Mesothelial cell of epicardium (in vitro differentiated cells): Measurements from ENCODE around the gene SCAF11. TPM values are rescaled to one million over a fixed set of nuclear protein-coding genes. Genes with fewer than 3 reads are reported as not detected.
A peak's percentile ranks its signal among the peaks of the same experiment; 100 is the strongest.

Source experiments
- DNase-seq, 2 experiments: peaks; one replicate each; pipeline ENCODE4 v3.0.0; 2021; ENCODE audit warnings: low spot score in 2 of 2; ENCODE audit not compliant: unreplicated experiment in 2 of 2
- H3K27ac Mint-ChIP-seq: 2 replicates; pipeline ENCODE4 v1.8.0; 2021; ENCODE audit warnings: mixed read lengths
- H3K27me3 Mint-ChIP-seq: 2 replicates; pipeline ENCODE4 v1.8.0; 2021; ENCODE audit warnings: low read depth, mixed read lengths
- H3K36me3 Mint-ChIP-seq: 2 replicates; pipeline ENCODE4 v1.8.0; 2021; ENCODE audit warnings: mixed read lengths
- H3K4me1 Mint-ChIP-seq: 2 replicates; pipeline ENCODE4 v1.8.0; 2021; ENCODE audit warnings: mixed read lengths
- H3K4me3 Mint-ChIP-seq: 2 replicates; pipeline ENCODE4 v1.8.0; 2021; ENCODE audit warnings: mild to moderate bottlenecking, moderate library complexity, mixed read lengths
- H3K9me3 Mint-ChIP-seq: 2 replicates; pipeline ENCODE4 v1.8.0; 2021; ENCODE audit warnings: mixed read lengths
- total RNA-seq: library from RNA; stranded (reverse); gene quantifications from 3 replicates; pipeline ENCODE4 v1.2.1, GENCODE V29; 2021
- TF ChIP-seq, protein P1 (sequence below): fragments of 200-600 bp; sonication (generic); IDR thresholded peaks from one replicate; pipeline ENCODE4 v1.5.0; 2021; ENCODE audit warnings: antibody characterized with exemption; ENCODE audit not compliant: unreplicated experiment

Gene SCAF11
- total RNA-seq, 1 donor from 2014 or later, result 119 TPM

DNA sequence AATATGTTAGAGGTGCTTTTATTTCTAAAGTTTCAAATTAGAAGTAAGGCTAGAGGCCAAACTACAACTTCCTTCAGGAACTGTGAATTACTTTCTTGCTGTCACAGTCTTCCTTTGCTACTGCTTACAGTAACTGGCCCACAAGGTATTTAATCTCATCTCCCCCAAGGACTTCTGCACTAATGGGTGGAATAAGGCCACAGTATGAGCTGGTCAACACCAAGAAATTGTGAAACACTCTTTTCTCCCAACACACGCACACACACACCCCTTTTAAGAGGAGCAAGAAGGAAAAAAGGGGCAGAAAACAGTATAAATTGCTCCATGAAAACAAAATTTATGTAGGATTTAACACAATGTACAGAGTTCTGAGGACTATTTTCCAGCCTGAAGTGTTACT lies 45.6 kb downstream of the SCAF11 start:
- no peak overlapping the region for H3K4me3 Mint-ChIP-seq
- peak overlapping the region; percentile 67 for H3K27ac Mint-ChIP-seq
- peaks cover 17% of the 10 kb centered on the region for H3K4me1 Mint-ChIP-seq
- H3K27me3 Mint-ChIP-seq, result no peaks in the 10 kb centered on the region
- peaks cover 5% of the 10 kb centered on the region for H3K9me3 Mint-ChIP-seq
- H3K36me3 Mint-ChIP-seq, result peaks cover 39% of the 10 kb centered on the region
- DNase-seq, result no peak
- TF ChIP-seq, protein P1, sequence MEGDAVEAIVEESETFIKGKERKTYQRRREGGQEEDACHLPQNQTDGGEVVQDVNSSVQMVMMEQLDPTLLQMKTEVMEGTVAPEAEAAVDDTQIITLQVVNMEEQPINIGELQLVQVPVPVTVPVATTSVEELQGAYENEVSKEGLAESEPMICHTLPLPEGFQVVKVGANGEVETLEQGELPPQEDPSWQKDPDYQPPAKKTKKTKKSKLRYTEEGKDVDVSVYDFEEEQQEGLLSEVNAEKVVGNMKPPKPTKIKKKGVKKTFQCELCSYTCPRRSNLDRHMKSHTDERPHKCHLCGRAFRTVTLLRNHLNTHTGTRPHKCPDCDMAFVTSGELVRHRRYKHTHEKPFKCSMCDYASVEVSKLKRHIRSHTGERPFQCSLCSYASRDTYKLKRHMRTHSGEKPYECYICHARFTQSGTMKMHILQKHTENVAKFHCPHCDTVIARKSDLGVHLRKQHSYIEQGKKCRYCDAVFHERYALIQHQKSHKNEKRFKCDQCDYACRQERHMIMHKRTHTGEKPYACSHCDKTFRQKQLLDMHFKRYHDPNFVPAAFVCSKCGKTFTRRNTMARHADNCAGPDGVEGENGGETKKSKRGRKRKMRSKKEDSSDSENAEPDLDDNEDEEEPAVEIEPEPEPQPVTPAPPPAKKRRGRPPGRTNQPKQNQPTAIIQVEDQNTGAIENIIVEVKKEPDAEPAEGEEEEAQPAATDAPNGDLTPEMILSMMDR, result no peak

DNA sequence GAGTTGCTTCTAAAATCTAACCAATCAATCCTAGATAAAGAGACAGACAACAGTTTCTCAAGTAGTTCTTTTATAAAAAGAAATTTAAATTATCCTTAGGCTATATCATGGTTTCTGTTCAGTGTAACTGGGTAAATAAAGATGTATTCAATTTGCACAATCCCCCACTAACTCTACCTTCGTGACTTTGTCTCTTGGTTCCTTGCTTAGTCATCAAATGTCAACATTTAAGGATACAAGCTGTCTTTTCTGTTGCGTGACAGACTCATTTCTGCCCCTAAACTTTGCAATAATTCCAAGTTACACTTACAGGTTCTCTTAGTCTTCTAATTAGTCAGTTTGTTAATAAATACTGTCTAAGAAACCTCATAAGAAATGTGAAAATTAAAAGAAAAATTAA lies 50.6 kb downstream of the SCAF11 start:
- H3K4me1 Mint-ChIP-seq, result peaks cover 19% of the 10 kb centered on the region
- no peak overlapping the region for H3K27ac Mint-ChIP-seq
- H3K9me3 Mint-ChIP-seq, result peaks cover 5% of the 10 kb centered on the region
- no peak overlapping the region for H3K4me3 Mint-ChIP-seq
- no peak for DNase-seq
- no peaks in the 10 kb centered on the region for H3K27me3 Mint-ChIP-seq
- peaks cover 39% of the 10 kb centered on the region for H3K36me3 Mint-ChIP-seq
- TF ChIP-seq, protein P1, result no peak

DNA sequence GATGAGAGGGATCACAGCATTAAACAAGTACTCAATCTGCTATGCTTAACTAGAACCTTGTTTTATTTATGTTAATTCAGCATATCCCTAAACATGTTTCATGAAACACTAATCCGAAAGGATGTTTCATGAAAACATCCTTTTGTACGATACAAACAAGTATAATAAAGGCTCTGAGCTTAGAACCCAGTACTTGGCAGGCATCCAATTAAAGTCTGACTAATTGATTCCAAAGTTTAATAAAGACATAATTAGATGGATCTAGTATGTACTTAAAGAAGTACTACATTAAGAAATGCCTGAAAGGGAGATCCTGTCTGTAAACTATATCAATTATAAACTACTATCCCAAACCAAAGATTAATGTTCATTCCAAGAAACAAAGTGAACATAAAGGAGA lies 51.8 kb downstream of the SCAF11 start:
- H3K36me3 Mint-ChIP-seq, result peaks cover 39% of the 10 kb centered on the region
- H3K4me3 Mint-ChIP-seq, result no peak overlapping the region
- no peaks in the 10 kb centered on the region for H3K27me3 Mint-ChIP-seq
- no peak overlapping the region for H3K27ac Mint-ChIP-seq
- TF ChIP-seq, protein P1, result no peak
- DNase-seq, result no peak
- peaks cover 9% of the 10 kb centered on the region for H3K4me1 Mint-ChIP-seq
- peaks cover 5% of the 10 kb centered on the region for H3K9me3 Mint-ChIP-seq

DNA sequence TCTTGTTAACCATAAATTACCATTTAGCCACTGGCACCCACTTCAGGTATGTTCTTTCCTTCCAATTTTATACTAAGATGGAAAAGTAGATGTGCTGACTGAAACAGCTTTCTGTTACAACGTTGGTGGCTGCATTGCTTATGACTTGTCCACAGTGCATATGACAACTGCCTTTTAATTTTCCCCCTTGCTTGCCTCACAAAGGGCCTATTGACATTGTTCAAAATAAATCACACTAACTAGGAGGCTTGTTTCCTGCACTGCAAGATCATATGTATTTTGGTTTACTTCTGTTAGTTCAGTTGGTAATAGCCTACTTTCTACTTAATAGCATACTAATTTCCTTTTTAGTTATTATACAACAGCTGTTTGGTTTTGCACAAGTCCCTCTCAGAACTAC lies 55.4 kb downstream of the SCAF11 start:
- TF ChIP-seq, protein P1, result no peak
- Mint-ChIP-seq H3K27me3 (no peaks in the 10 kb centered on the region), H3K36me3 (peaks cover 25% of the 10 kb centered on the region), H3K9me3 (no peaks in the 10 kb centered on the region), H3K4me3 (no peak overlapping the region), H3K27ac (peak overlapping the region; percentile 59), H3K4me1 (peaks cover 8% of the 10 kb centered on the region)
- no peak for DNase-seq

DNA sequence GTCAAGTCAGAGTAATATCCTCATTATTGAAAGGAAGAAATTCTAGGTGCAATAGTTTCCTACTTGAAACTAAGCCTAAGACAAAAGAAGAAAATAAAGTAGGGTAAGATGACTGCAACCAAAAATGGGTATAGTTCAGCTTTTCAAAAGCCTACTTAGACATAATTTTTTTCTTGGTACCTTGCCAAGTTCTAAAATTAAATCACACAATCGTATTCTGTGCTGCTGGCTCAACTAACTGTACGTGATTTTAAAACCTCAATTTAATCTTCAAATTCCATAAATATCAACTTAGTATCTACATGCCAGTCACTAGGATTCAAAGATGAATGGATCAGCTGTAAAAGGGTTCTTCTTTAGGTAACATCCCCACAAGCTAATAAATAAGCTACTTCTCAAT lies 56.9 kb downstream of the SCAF11 start:
- Mint-ChIP-seq H3K27ac (no peak overlapping the region), H3K4me1 (peaks cover 5% of the 10 kb centered on the region), H3K36me3 (peaks cover 28% of the 10 kb centered on the region), H3K9me3 (no peaks in the 10 kb centered on the region), H3K4me3 (no peak overlapping the region), H3K27me3 (no peaks in the 10 kb centered on the region)
- TF ChIP-seq, protein P1, result no peak
- no peak for DNase-seq

DNA sequence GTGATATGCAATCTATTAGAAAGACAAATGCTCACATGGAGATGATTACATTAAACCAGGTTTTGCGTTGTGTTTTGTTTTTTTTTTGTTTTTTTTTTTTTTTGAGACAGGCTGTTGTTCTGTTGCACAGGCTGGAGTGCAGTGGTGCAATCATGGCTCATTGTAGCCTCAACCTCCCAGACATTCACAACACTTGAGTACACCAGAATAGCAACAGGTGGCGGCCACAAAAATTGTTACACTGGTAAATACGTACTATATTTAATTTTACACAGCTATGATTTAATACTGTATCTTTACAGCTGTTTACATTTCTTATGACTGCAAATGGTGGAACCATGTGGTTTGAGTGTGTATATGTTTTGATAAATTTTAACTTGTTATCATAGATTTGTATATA lies 60.0 kb downstream of the SCAF11 start:
- no peak overlapping the region for H3K27ac Mint-ChIP-seq

More for the DNA sequence above, 60.0 kb downstream of the SCAF11 start:
- Mint-ChIP-seq H3K4me3 (no peak overlapping the region), H3K36me3 (peaks cover 42% of the 10 kb centered on the region), H3K9me3 (no peaks in the 10 kb centered on the region), H3K4me1 (peaks cover 5% of the 10 kb centered on the region), H3K27me3 (no peaks in the 10 kb centered on the region)
- TF ChIP-seq, protein P1, result no peak
- DNase-seq, result no peak
